Hepatocyte (in vitro differentiated cells): ENCODE results near the gene CRACDL. TPM values are rescaled to one million over a fixed set of nuclear protein-coding genes. Genes with fewer than 3 reads are reported as not detected.

Experiments
- DNase-seq: peaks from one replicate; pipeline ENCODE4 v3.0.0-alpha.2; 2016; ENCODE audit warnings: low spot score
- H2AFZ ChIP-seq: fragments of 200-600 bp; sonication (generic); 2 replicates; pipeline ENCODE4 v1.6.0; 2016; ENCODE audit warnings: antibody characterized with exemption, mild to moderate bottlenecking
- H3K27ac ChIP-seq: fragments of 200-600 bp; sonication (generic); 2 replicates; pipeline ENCODE4 v1.5.1; 2016; ENCODE audit warnings: mild to moderate bottlenecking
- H3K27me3 ChIP-seq: fragments of 200-600 bp; sonication (generic); 2 replicates; pipeline ENCODE4 v1.6.1; 2016
- H3K36me3 ChIP-seq: fragments of 200-600 bp; sonication (generic); replicated peaks from 2 replicates; pipeline ENCODE4 v1.5.1; 2016; ENCODE audit warnings: low read depth; ENCODE audit not compliant: insufficient read depth
- H3K4me1 ChIP-seq: fragments of 200-600 bp; sonication (generic); 2 replicates; pipeline ENCODE4 v1.5.1; 2016; ENCODE audit warnings: mild to moderate bottlenecking, moderate library complexity; ENCODE audit not compliant: insufficient read depth
- H3K4me2 ChIP-seq: fragments of 200-600 bp; sonication (generic); 2 replicates; pipeline ENCODE4 v1.6.0; 2016
- H3K4me3 ChIP-seq: fragments of 200-600 bp; sonication (generic); 2 replicates; pipeline ENCODE4 v1.5.1; 2016; ENCODE audit warnings: mild to moderate bottlenecking
- H3K79me2 ChIP-seq: fragments of 200-600 bp; sonication (generic); 2 replicates; pipeline ENCODE4 v1.6.0; 2017; ENCODE audit warnings: mild to moderate bottlenecking
- H3K9me2 ChIP-seq: fragments of 200-600 bp; sonication (generic); replicated peaks from 2 replicates; pipeline ENCODE4 v1.6.0; 2017; ENCODE audit warnings: mild to moderate bottlenecking; ENCODE audit not compliant: insufficient read depth
- H3K9me3 ChIP-seq: fragments of 200-600 bp; sonication (generic); 2 replicates; pipeline ENCODE4 v1.5.1; 2016; ENCODE audit warnings: low read depth, mild to moderate bottlenecking
- H4K20me1 ChIP-seq: fragments of 200-600 bp; sonication (generic); 2 replicates; pipeline ENCODE4 v1.6.0; 2016; ENCODE audit warnings: mild to moderate bottlenecking; ENCODE audit not compliant: insufficient read depth, poor library complexity, severe bottlenecking
- EZH2 ChIP-seq: fragments of 200-600 bp; sonication (generic); IDR thresholded peaks from 2 replicates; pipeline ENCODE4 v1.6.1; 2016; ENCODE audit warnings: antibody characterized with exemption, mild to moderate bottlenecking, borderline replicate concordance
- EZH2phosphoT487 ChIP-seq: fragments of 200-600 bp; sonication (generic); IDR thresholded peaks from one replicate; pipeline ENCODE4 v1.6.1; 2018; ENCODE audit warnings: antibody characterized with exemption, mild to moderate bottlenecking, low read depth, moderate library complexity; ENCODE audit not compliant: unreplicated experiment, severe bottlenecking
- WGBS: methylation state at CpG from one replicate; pipeline ENCODE4 v1.1.6; 2016; ENCODE audit warnings: low lambda C conversion rate; ENCODE audit errors: missing lambda C conversion rate; 5-methylcytosine and 5-hydroxymethylcytosine counted together
- polyA plus RNA-seq: library from polyadenylated mRNA; unstranded; fragments of >200 nt; fragmentation: Nextera tagmentation; extraction: Ambion mirVana; gene quantifications from 2 replicates; pipeline ENCODE4 v1.2.1, GENCODE V29; 2016
- total RNA-seq: library from RNA; depleted of rRNA; stranded (reverse); fragments of >200 nt; gene quantifications from 2 replicates; pipeline ENCODE4 v1.2.3, GENCODE V29; 2014
- TF ChIP-seq, protein P1 (sequence below): fragments of 200-600 bp; sonication (generic); IDR thresholded peaks from 2 replicates; pipeline ENCODE4 v1.5.1; 2016; ENCODE audit warnings: antibody characterized with exemption, mild to moderate bottlenecking; ENCODE audit not compliant: poor library complexity

Gene CRACDL
- total and polyA plus RNA-seq, 2 experiments from 2014 or later: 0.47 to 1.4 TPM

GRCh38 chr2:98884658-98885057 is 51.4 kb downstream of the CRACDL start:
- Histone ChIP-seq H3K4me3 (no peak overlapping the region), H3K36me3 (no peaks in the 10 kb centered on the region), H4K20me1 (no peaks in the 10 kb centered on the region), H3K9me3 (no peaks in the 10 kb centered on the region), H3K27me3 (no peaks in the 10 kb centered on the region), H3K27ac (no peak overlapping the region), H3K4me1 (no peaks in the 10 kb centered on the region), H2AFZ (no peak overlapping the region), H3K4me2 (no peak overlapping the region), H3K79me2 (no peaks in the 10 kb centered on the region), H3K9me2 (no peaks in the 10 kb centered on the region)
- WGBS: 93% methylated on average over 2 of the region's 2 CpGs
- no peak for DNase-seq
- TF ChIP-seq EZH2 (no peak), EZH2phosphoT487 (no peak)
- TF ChIP-seq, protein P1, sequence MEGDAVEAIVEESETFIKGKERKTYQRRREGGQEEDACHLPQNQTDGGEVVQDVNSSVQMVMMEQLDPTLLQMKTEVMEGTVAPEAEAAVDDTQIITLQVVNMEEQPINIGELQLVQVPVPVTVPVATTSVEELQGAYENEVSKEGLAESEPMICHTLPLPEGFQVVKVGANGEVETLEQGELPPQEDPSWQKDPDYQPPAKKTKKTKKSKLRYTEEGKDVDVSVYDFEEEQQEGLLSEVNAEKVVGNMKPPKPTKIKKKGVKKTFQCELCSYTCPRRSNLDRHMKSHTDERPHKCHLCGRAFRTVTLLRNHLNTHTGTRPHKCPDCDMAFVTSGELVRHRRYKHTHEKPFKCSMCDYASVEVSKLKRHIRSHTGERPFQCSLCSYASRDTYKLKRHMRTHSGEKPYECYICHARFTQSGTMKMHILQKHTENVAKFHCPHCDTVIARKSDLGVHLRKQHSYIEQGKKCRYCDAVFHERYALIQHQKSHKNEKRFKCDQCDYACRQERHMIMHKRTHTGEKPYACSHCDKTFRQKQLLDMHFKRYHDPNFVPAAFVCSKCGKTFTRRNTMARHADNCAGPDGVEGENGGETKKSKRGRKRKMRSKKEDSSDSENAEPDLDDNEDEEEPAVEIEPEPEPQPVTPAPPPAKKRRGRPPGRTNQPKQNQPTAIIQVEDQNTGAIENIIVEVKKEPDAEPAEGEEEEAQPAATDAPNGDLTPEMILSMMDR: no peak

DNA sequence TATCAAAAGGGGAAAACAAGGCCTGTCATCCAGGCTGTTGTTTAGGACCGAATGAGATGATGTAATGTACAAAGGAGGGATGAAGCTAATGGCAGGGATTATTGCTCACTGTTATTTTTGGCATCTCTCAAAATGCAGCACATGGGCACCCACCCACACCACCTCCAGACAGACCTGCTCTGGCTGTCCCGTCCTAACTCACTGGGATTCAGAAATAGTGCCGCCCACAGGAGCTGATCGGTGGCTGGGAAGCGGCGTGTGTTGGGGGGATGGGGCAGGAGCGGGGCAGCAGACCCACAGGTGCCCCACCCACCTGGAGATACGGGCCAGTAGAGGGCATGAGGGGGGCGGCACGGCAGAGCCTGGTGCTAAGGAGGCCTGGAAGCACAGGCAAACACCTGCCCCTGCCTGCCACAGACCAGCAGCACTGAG is 52.2 kb downstream of the CRACDL start:
- no peak overlapping the region for H2AFZ ChIP-seq
- H3K9me3 ChIP-seq: no peaks in the 10 kb centered on the region
- no peaks in the 10 kb centered on the region for H3K4me1 ChIP-seq
- H3K27me3 ChIP-seq: no peaks in the 10 kb centered on the region
- H3K36me3 ChIP-seq: no peaks in the 10 kb centered on the region
- H3K79me2 ChIP-seq: no peaks in the 10 kb centered on the region
- H4K20me1 ChIP-seq: no peaks in the 10 kb centered on the region
- DNase-seq: no peak
- H3K4me2 ChIP-seq: no peak overlapping the region
- TF ChIP-seq EZH2phosphoT487 (no peak), EZH2 (no peak)
- TF ChIP-seq, protein P1: no peak
- H3K4me3 ChIP-seq: no peak overlapping the region
- no peak overlapping the region for H3K27ac ChIP-seq
- no peaks in the 10 kb centered on the region for H3K9me2 ChIP-seq
- WGBS: 82% methylated on average over 10 of the region's 10 CpGs

DNA sequence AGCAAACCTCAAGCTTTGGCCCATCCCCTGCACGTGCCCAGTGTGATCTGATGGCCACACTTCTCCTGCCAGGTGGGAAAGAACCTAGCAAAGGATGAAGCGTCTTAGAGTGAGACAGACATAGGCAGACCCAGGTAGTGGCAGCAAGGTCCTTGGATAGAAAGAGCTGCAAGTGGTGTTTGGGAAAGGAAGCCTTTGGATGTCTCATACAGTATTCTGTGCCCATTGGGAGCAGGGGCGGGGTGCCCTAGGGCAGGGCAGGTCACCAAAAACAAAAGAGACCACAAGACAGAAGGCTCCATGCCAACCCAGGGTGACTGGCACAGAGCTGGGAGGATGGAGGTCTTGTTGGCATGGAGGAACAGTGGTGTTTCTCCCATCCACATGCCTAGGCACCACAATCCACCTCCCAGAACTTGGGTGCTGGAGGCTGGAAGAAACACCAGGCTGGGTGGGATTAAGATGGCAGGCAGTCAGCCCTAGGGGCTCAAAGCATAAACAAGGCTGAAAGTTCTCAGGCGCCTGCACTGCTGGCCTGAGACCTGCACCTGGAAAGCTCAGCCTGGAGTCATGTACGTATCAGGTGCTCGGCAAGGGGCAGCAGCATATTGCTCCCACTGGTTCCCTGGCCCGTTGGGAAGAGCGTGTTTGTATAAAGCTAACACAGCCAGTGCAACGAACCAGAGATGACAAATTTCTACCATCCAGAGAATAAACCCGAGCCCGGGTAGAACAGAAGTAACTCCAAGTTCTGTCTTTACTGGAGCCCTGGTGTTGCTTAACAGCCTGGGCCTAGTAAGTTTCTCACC is 52.9 kb downstream of the CRACDL start:
- TF ChIP-seq, protein P1: no peak
- TF ChIP-seq EZH2phosphoT487 (no peak), EZH2 (no peak)
- DNase-seq: no peak

More for the DNA sequence above, 52.9 kb downstream of the CRACDL start:
- Histone ChIP-seq H3K4me1 (no peaks in the 10 kb centered on the region), H3K79me2 (no peaks in the 10 kb centered on the region), H3K27ac (no peak overlapping the region), H4K20me1 (no peaks in the 10 kb centered on the region), H2AFZ (no peak overlapping the region), H3K27me3 (no peaks in the 10 kb centered on the region), H3K36me3 (no peaks in the 10 kb centered on the region), H3K4me2 (no peak overlapping the region), H3K4me3 (no peak overlapping the region), H3K9me2 (no peaks in the 10 kb centered on the region), H3K9me3 (no peaks in the 10 kb centered on the region)
- WGBS: 92% methylated on average over 11 of the region's 11 CpGs
